Kidney capillary endothelial cell (primary cell): ENCODE results near the gene MTHFD1L.
"Not testable (repeated sequence)": the region's sequence is repeated elsewhere in the genome, so short reads cannot be mapped to it uniquely, and the experiment has no call there.

Experiments
- DNase-seq: peaks from one replicate; pipeline ENCODE4 v3.0.0-alpha.2; 2018; ENCODE audit warnings: low spot score

Gene MTHFD1L

DNA sequence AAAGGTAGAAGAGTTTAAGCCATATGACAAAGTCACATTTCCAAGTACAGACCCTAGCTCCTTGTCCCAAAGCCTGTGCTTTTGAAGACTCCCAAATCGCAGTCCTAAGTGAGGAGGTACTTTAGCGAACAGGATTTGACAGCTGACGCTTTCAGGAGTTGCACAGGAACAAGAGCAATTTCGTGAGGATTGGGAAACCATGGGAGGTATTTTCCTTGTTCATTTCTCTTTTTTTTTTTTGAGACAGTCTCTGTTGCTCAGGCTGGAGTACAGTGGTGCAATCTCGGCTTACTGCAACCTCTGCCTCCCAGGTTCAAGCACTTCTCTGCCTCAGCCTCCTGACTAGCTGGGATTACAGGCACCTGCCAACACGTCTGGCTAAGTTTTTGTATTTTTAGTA lies 150.6 kb downstream of the MTHFD1L start:
- no peak for DNase-seq

DNA sequence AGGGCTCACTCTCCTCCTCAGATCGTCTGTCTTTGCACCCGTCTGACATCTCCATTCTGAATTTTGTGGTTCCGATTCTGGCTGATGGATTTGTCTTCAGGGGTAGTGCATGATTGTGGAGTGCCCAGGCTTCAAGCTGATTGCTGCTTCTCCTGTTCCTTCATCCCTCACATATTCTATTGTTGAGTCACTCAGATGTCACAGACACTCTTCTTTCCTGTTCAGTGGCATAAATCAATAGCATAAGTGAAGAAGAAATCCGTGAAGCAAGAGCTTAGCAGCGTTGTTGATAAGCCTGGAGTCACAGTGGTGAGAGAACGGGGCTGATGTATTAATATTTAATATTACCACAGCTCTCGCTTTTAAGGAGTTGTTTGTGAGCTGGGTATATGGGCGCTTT lies 152.5 kb downstream of the MTHFD1L start:
- peak; percentile 47 for DNase-seq

DNA sequence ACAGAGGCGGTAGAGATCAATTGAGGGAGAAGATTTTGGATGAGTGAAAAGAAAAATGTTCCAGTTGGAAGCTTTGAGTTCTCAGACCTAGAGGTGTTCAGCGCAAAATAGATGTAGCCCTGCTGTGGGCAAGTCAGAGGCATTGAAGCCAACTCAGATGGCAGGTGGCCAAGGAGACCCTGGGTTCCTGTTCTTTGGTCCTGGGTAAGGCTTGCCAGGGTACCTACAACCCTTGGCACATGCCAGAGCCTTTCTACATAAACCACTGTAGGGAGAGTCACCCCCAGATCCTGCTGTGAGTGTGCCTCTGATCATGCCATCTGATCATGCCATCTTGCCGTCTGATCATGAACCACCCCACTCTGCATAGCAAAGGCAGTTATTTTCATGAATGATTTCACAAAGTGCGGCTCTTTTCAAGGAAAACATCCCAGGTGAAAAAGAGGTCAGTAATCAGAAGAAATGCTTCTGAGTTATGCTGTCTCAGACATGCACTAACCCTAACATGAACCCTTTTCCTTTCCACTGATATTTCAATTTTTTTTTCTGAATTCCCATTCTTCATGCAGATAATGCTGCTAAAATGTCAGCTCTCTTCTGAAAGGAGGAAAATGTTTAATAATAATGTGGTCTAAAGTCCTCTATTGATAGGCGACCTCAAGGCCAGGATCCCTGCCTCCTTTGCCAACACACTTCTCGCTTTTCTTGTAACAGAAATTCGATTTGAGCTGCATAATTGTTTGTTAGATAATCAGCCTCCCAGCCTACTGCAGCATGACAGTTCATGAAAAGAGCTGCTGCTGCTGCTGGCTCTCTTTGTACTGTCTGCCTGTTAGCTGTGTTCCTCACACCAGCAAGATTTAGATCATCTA lies 153.6 kb downstream of the MTHFD1L start:
- no peak for DNase-seq

GRCh38 chr6:151021896-151022295 lies 156.4 kb downstream of the MTHFD1L start:
- peak; percentile 66 for DNase-seq

DNA sequence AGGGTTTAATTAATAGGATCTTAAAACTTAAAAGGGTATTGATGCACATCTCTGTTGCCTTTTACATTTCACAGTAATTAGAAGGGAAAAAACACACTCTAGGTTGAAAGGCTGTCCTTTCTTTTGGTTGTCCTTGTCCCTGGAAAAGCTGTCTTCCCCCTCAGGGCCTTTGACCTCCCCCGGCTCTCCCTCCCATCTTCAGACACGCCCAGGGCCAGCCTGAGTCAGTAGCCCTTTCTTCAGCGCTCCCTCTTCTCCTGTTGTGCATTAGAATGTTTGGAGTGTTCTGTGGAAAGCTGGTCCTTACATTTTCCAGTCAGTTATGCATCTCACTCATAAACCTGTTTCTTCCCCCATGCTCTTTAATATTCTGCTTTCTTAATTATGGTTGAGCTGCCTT lies 157.0 kb downstream of the MTHFD1L start:
- DNase-seq, result no peak

DNA sequence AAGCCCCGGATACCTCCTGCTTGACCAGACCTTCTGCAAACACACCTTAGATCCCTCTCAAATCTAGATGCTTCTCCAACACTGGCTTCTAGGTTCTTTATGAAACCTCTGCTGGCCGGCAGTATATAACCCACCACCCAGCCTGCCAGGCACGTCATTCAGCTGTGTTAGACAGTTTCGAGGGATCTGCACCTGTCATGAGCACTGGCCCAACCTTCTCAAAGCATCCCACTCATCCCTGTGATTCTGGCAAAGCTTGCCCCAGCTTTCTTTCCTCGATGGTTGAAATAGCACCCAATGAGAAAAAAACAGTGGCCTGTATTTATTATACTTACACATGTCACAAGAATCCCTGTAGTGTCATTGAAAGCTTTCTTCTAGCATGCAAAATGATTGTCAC lies 157.8 kb downstream of the MTHFD1L start:
- no peak for DNase-seq

GRCh38 chr6:151024597-151024996 lies 159.1 kb downstream of the MTHFD1L start:
- no peak for DNase-seq

DNA sequence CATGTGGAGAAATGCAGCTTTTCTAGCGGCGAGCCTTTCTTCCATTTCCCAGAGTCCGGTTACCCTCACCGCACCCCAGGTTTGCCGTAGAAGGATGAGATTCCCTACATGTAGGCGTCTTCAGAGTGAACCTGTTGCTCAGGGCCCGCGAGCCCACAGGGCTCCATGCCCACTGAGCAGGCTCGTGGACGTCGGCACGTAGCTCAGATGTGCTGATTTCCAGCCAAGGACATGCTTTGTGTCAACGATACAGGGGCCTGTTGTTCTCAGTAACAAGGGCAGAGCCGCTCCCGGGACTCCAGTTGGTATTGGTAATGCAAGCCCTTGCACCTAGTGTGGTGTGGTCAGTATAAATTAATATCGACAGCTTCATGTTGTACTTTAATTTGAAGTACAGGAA lies 159.6 kb downstream of the MTHFD1L start:
- no peak for DNase-seq

- DNase-seq, result no peak
These were observed 160.7 kb downstream of the MTHFD1L start for GRCh38 chr6:151026041-151026663.

DNA sequence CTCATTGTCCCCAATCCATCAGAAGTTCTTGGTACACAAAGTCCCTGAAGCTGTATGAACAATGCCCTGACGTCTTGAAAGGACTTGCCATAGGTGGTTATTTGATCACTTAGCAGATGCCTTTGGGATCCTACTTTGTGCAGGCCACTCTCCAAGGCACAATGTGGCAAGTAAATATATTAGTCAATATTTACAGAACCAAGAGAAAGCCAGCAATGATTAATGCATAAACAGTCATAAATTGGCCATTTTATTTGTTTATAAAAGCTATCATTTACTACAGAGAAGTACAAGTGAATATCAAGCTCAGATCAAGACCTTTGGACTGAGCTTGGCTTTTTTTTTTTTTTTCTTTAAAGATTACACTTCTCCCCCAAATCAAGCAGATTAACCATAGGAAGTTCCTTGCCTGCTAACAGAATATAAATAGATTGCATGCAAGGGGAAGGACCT lies 161.8 kb downstream of the MTHFD1L start:
- no peak for DNase-seq

DNA sequence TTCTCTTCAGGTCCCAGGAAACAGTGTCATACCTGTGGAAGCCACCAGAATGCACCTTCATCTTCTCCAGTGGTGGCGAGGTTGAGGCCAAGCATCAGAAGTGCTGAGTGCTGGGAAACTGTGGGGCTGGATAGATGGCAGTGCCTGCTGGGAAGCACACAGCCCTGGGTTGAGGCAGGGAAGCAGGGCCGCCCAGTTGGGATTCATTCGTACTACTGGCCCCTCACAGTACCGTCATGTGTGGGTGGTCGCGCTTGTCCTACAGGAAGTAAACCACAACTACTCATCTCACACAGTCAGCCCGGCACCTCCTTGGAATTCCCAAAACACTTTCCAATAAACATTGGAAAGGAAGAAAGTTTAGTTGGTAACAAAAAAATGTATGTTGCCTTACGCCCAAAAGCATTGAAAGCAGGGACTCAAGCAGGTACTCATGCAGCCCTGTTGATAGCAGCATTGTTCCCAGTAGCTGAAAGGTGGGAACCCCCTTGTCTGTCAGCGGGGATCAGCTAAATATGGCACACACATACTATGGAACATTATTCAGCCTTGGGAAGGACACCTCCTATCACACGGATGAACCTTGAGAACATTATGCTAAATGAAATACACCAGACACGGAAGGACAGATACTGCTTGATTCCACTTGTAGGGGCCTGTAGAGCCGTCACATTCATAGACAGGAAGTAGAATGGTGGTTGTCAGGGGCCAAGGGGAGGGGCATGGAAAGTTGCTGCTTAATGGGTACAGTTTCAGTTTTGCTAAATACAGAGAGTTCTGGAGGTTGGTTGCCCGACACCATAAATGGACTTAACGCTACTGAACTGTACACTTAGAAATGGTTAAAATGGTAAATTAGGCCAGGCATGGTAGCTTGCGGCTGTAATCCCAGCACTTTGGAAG lies 162.7 kb downstream of the MTHFD1L start:
- DNase-seq, result no peak

- no peak for DNase-seq
These were observed 164.5 kb downstream of the MTHFD1L start for GRCh38 chr6:151029970-151030369.

GRCh38 chr6:151032034-151032433 lies 166.5 kb downstream of the MTHFD1L start:
- no peak for DNase-seq

DNA sequence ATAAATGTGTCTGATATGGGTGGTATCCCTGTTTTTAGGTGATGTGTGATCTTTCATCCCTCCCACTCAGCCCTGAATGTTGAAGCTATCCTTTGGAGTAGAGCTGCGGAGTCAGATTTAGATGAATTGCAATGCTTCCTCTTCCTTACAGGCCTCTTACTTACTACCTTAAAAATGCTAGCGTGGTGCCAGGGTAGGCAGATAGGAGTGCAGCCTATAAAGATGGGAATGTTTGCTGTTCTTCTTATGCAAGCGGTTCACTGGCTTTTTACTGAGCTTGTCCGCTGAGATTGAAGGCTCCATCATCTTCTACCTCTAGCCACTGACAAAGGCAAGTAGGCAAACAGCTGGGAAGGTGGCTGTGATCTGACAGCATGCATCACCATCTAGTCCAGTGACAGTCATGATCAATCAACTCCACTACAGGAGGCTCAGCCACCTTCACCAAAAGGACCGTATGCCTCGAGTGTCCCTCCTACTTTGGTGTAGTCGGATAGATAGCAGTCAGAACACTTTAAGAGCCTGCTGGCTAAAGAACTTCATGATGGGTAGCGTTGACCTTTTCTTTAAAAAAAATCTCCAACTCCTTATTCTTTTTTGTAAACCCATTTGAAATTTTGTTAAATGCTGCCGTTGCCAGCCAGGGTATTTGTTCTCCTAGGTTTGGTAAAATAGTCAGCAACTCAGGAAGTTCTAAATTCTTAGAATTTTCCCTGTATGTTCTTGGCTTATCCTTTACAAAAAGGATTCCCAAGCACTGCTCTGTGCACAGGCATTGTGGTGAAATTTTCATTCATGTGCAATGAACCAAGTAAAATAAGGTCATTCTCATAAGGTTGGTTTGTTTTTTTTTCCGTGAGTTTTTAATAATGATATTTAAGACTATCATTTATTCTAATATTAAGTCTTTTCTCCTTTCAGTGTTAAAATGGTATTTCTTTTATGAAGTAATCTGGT lies 169.6 kb downstream of the MTHFD1L start:
- DNase-seq, result no peak

GRCh38 chr6:151036211-151036721 lies 170.8 kb downstream of the MTHFD1L start:
- peak; percentile 99 for DNase-seq

GRCh38 chr6:151036869-151037680 lies 171.6 kb downstream of the MTHFD1L start:
- peak; percentile 95 for DNase-seq

- no peak for DNase-seq
These were observed 173.1 kb downstream of the MTHFD1L start for GRCh38 chr6:151038616-151039015.

DNA sequence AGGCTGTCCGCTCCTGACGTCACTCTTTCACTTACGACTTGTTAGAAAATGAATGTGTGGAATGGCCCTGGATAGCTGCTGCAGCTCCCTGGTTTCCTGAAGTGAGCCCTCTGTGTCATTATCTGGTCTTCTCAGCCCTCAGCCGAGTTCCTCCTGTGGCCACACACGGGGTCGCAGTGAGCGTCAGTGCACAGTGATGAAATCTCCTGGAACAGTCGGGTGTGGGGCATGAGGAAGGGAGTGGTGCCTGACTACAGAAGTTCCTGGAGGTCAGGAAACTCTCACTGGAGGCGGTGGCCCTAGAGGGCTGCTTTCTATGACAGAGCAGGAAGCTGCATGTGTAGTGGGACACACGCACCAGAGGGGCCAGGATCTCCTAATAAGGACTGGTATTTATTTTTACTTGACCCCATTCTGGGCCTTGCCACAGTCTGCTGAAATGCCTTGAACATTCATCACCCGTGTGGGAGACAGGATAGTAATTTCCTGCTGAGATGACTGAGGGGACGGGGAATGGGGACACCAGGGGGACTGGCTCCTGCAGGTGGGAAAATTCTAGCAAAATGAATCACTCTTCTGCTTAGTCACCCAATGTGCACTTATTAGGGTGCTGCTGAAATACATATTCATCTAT lies 175.5 kb downstream of the MTHFD1L start:
- peak; percentile 99 for DNase-seq

GRCh38 chr6:151041686-151042085 lies 176.2 kb downstream of the MTHFD1L start:
- DNase-seq, result no peak

- DNase-seq, result not testable (repeated sequence)
These were observed 177.4 kb downstream of the MTHFD1L start for GRCh38 chr6:151042911-151043330.
